K562 (cell line): ENCODE measurements around the gene ZFP69B. TPM values are rescaled to one million over a fixed set of nuclear protein-coding genes. Genes with fewer than 3 reads are reported as not detected.

Experiments
- BACH1 ChIP-seq: fragments of 200-800 bp; sonication (Bioruptor generic); IDR thresholded peaks from 2 replicates; pipeline ENCODE4 v1.6.1; 2016; ENCODE audit warnings: missing genetic modification characterization, missing compliant biosample characterization
- BHLHE40 ChIP-seq: IDR thresholded peaks from 2 replicates; pipeline ENCODE4 v1.6.1; 2011; ENCODE audit warnings: low read length, improper control_type of control experiment
- CHD4 ChIP-seq: fragments of 200-600 bp; sonication (generic); IDR thresholded peaks from 3 replicates; pipeline ENCODE4 v1.6.1; 2012; ENCODE audit warnings: low read depth, mild to moderate bottlenecking, mixed read lengths, low read length, inconsistent platforms; ENCODE audit not compliant: insufficient read depth, insufficient replicate concordance, poor library complexity, severe bottlenecking
- HMG20A ChIP-seq: fragments of 450-650 bp; formaldehyde crosslinking; conservative IDR thresholded peaks from 2 replicates; pipeline ENCODE4 v1.4.0; 2020; ENCODE audit warnings: mild to moderate bottlenecking, mixed read lengths
- SIN3B ChIP-seq: fragments of 450-650 bp; IDR thresholded peaks from 2 replicates; pipeline ENCODE4 v1.6.1; 2017; ENCODE audit warnings: low read depth, mild to moderate bottlenecking, moderate library complexity
- SOX6 ChIP-seq: fragments of 450-650 bp; IDR thresholded peaks from 2 replicates; pipeline ENCODE4 v1.6.1; 2014; ENCODE audit warnings: mild to moderate bottlenecking
- TCFL5 ChIP-seq: fragments of 250-450 bp; sonication (Bioruptor Pico); conservative IDR thresholded peaks from 2 replicates; pipeline ENCODE4 v1.6.1; 2021; ENCODE audit warnings: mild to moderate bottlenecking, moderate library complexity, matching md5 sums
- TFAM ChIP-seq: fragments of 250-450 bp; sonication (Bioruptor Pico); conservative IDR thresholded peaks from 2 replicates; pipeline ENCODE4 v1.5.0; 2021; ENCODE audit warnings: mild to moderate bottlenecking, moderate library complexity
- TRIM24 ChIP-seq, 2 experiments: fragments of 450-650 bp; IDR thresholded peaks; 2 replicates each; pipeline ENCODE4 v1.6.1; 2016
- ZNF282 ChIP-seq: sonication (generic); formaldehyde crosslinking; IDR thresholded peaks from 2 replicates; pipeline ENCODE4 v1.8.1; 2023; ENCODE audit warnings: missing genetic modification reagents
- polyA plus RNA-seq, 8 experiments: library from polyadenylated mRNA; depleted of rRNA in 4 of 8; stranded (reverse) in 5 of 8; unstranded in 3 of 8; fragments of >200 nt; fragmentation: Nextera tagmentation in 2 of 8; fragmentation: Illumina TruSeq in 1 of 8; extraction: Ambion mirVana in 2 of 8; extraction: Trizol in 1 of 8; gene quantifications; 2 replicates each; pipeline versions ENCODE4 v1.2.1 to v1.2.3, GENCODE V29; 2011 to 2014; ENCODE audit warnings: inconsistent platforms in 1 of 8, missing spikeins in 1 of 8
- total RNA-seq, 7 experiments: library from RNA; depleted of rRNA in 6 of 7; stranded (reverse); fragments of >200 nt in 6 of 7; fragmentation: Illumina TruSeq in 2 of 7; extraction: Trizol in 2 of 7; gene quantifications; 2 replicates each; pipeline versions ENCODE4 v1.2.1 to v1.2.3, GENCODE V29; 2011 to 2021; ENCODE audit warnings: low replicate concordance in 1 of 7
- TF ChIP-seq, protein P1 (sequence below): fragments of 450-650 bp; IDR thresholded peaks from 2 replicates; pipeline ENCODE4 v1.6.1; 2018; ENCODE audit warnings: mild to moderate bottlenecking, low read depth; ENCODE audit not compliant: partially characterized antibody
- TF ChIP-seq, protein P2 (sequence below): fragments of 250-450 bp; sonication (Bioruptor Pico); IDR thresholded peaks from 2 replicates; pipeline ENCODE4 v1.5.1; 2021; ENCODE audit warnings: mild to moderate bottlenecking
- TF ChIP-seq, protein P3 (sequence below): fragments of 200-800 bp; sonication (Bioruptor generic); IDR thresholded peaks from 2 replicates; pipeline ENCODE4 v1.6.1; 2016; ENCODE audit warnings: missing genetic modification characterization, missing compliant biosample characterization

The ZFP69B gene
- total and polyA plus RNA-seq, 9 of the 15 experiments (the other 6 are each of a cell fraction or from before 2014, with no cell fraction given) = 1.6 to 10.3 (median 8.4) TPM

DNA sequence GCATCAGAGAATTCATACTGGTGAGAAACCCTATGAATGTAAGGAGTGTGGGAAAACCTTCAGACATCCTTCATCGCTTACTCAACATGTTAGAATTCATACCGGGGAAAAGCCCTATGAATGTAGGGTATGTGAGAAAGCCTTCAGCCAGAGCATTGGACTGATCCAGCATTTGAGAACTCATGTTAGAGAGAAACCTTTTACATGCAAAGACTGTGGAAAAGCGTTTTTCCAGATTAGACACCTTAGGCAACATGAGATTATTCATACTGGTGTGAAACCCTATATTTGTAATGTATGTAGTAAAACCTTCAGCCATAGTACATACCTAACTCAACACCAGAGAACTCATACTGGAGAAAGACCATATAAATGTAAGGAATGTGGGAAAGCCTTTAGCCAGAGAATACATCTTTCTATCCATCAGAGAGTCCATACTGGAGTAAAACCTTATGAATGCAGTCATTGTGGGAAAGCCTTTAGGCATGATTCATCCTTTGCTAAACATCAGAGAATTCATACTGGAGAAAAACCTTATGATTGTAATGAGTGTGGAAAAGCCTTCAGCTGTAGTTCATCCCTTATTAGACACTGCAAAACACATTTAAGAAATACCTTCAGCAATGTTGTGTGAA lies 12.8 kb downstream of the ZFP69B start (continued):
- TF ChIP-seq HMG20A (CRISPR knock-in tag) (no peak), BACH1 (tag) (no peak), SOX6 (peak; percentile 63; the same call in 1 of the 2 replicates), SIN3B (no peak), BHLHE40 (no peak), TCFL5 (CRISPR knock-in tag) (no peak), TRIM24 (IDR thresholded peaks at IDR 0.05) (peak in 1 of 2 experiments; percentile 88; a peak in 2 of 4 replicates), CHD4 (no peak), TFAM (CRISPR knock-in tag) (no peak), ZNF282 (CRISPR knock-in tag) (no peak)
- TF ChIP-seq, protein P1, sequence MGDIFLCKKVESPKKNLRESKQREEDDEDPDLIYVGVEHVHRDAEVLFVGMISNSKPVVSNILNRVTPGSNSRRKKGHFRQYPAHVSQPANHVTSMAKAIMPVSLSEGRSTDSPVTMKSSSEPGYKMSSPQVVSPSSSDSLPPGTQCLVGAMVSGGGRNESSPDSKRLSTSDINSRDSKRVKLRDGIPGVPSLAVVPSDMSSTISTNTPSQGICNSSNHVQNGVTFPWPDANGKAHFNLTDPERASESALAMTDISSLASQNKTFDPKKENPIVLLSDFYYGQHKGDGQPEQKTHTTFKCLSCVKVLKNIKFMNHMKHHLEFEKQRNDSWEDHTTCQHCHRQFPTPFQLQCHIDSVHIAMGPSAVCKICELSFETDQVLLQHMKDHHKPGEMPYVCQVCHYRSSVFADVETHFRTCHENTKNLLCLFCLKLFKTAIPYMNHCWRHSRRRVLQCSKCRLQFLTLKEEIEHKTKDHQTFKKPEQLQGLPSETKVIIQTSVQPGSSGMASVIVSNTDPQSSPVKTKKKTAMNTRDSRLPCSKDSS = peak; percentile 82
- TF ChIP-seq, protein P2, sequence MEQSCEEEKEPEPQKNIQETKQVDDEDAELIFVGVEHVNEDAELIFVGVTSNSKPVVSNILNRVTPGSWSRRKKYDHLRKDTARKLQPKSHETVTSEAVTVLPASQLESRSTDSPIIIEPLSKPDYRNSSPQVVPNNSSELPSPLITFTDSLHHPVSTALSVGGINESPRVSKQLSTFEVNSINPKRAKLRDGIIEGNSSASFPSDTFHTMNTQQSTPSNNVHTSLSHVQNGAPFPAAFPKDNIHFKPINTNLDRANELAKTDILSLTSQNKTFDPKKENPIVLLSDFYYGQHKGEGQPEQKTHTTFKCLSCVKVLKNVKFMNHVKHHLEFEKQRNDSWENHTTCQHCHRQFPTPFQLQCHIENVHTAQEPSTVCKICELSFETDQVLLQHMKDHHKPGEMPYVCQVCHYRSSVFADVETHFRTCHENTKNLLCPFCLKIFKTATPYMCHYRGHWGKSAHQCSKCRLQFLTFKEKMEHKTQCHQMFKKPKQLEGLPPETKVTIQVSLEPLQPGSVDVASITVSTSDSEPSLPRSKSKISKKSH (CRISPR knock-in tag) = peak; percentile 15; the same call in 1 of the 2 replicates
- TF ChIP-seq, protein P3, sequence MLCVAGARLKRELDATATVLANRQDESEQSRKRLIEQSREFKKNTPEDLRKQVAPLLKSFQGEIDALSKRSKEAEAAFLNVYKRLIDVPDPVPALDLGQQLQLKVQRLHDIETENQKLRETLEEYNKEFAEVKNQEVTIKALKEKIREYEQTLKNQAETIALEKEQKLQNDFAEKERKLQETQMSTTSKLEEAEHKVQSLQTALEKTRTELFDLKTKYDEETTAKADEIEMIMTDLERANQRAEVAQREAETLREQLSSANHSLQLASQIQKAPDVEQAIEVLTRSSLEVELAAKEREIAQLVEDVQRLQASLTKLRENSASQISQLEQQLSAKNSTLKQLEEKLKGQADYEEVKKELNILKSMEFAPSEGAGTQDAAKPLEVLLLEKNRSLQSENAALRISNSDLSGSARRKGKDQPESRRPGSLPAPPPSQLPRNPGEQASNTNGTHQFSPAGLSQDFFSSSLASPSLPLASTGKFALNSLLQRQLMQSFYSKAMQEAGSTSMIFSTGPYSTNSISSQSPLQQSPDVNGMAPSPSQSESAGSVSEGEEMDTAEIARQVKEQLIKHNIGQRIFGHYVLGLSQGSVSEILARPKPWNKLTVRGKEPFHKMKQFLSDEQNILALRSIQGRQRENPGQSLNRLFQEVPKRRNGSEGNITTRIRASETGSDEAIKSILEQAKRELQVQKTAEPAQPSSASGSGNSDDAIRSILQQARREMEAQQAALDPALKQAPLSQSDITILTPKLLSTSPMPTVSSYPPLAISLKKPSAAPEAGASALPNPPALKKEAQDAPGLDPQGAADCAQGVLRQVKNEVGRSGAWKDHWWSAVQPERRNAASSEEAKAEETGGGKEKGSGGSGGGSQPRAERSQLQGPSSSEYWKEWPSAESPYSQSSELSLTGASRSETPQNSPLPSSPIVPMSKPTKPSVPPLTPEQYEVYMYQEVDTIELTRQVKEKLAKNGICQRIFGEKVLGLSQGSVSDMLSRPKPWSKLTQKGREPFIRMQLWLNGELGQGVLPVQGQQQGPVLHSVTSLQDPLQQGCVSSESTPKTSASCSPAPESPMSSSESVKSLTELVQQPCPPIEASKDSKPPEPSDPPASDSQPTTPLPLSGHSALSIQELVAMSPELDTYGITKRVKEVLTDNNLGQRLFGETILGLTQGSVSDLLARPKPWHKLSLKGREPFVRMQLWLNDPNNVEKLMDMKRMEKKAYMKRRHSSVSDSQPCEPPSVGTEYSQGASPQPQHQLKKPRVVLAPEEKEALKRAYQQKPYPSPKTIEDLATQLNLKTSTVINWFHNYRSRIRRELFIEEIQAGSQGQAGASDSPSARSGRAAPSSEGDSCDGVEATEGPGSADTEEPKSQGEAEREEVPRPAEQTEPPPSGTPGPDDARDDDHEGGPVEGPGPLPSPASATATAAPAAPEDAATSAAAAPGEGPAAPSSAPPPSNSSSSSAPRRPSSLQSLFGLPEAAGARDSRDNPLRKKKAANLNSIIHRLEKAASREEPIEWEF (CRISPR knock-in tag) = no peak
